ENCODE measurements around the gene MCCC2. TPM values are rescaled to one million over a fixed set of nuclear protein-coding genes. Genes with fewer than 3 reads are reported as not detected.

MCCC2 gene
- polyA plus RNA-seq, 1 donor from 2014 or later, result 8.8 TPM

DNA sequence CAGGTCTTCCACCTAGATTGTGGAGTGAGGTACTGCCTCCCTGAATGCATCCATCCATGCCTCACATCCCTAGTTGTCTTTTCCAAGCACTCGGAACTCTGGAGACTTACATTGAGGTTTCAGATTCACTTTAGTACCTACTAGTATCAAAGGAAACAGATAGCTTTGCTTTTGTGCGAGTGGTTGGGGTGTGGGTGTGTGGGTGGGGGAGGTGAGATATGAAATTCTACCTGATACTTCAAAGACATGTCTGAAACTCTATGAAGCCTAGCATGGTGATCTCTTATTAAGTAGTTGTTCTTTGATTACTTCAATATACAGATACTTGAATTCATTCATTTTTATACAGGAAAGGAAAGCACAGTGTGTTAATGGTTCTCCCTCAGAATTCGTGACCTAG lies 64.4 kb downstream of the MCCC2 start:
- no peaks in the 10 kb centered on the region for H4K20me1 ChIP-seq (ENCODE audit: insufficient read depth)
- no peaks in the 10 kb centered on the region for H3K9me3 ChIP-seq (ENCODE audit: low read length)
- H3K27ac ChIP-seq (ENCODE audit: low read length), result no peak overlapping the region
- no peaks in the 10 kb centered on the region for H3K36me3 ChIP-seq (ENCODE audit: insufficient read depth, low read length)
- TF ChIP-seq MXI1 (conservative IDR thresholded peaks at IDR 0.05; ENCODE audit: poor library complexity, severe bottlenecking) (no peak), SMC3 (conservative IDR thresholded peaks at IDR 0.05; ENCODE audit: poor library complexity) (no peak), POLR2AphosphoS5 (IDR thresholded peaks at IDR 0.05) (no peak), EP300 (conservative IDR thresholded peaks at IDR 0.05; ENCODE audit: poor library complexity, severe bottlenecking) (no peak), TAF1 (IDR thresholded peaks at IDR 0.05; ENCODE audit: low read depth) (no peak), RAD21 (conservative IDR thresholded peaks at IDR 0.05) (no peak), EZH2 (IDR thresholded peaks at IDR 0.05; ENCODE audit: borderline replicate concordance, insufficient read depth, low read length, poor library complexity, severe bottlenecking) (no peak)
- TF ChIP-seq, protein P1, sequence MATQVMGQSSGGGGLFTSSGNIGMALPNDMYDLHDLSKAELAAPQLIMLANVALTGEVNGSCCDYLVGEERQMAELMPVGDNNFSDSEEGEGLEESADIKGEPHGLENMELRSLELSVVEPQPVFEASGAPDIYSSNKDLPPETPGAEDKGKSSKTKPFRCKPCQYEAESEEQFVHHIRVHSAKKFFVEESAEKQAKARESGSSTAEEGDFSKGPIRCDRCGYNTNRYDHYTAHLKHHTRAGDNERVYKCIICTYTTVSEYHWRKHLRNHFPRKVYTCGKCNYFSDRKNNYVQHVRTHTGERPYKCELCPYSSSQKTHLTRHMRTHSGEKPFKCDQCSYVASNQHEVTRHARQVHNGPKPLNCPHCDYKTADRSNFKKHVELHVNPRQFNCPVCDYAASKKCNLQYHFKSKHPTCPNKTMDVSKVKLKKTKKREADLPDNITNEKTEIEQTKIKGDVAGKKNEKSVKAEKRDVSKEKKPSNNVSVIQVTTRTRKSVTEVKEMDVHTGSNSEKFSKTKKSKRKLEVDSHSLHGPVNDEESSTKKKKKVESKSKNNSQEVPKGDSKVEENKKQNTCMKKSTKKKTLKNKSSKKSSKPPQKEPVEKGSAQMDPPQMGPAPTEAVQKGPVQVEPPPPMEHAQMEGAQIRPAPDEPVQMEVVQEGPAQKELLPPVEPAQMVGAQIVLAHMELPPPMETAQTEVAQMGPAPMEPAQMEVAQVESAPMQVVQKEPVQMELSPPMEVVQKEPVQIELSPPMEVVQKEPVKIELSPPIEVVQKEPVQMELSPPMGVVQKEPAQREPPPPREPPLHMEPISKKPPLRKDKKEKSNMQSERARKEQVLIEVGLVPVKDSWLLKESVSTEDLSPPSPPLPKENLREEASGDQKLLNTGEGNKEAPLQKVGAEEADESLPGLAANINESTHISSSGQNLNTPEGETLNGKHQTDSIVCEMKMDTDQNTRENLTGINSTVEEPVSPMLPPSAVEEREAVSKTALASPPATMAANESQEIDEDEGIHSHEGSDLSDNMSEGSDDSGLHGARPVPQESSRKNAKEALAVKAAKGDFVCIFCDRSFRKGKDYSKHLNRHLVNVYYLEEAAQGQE (IDR thresholded peaks at IDR 0.05; ENCODE audit: borderline replicate concordance), result no peak
- TF ChIP-seq, protein P2, sequence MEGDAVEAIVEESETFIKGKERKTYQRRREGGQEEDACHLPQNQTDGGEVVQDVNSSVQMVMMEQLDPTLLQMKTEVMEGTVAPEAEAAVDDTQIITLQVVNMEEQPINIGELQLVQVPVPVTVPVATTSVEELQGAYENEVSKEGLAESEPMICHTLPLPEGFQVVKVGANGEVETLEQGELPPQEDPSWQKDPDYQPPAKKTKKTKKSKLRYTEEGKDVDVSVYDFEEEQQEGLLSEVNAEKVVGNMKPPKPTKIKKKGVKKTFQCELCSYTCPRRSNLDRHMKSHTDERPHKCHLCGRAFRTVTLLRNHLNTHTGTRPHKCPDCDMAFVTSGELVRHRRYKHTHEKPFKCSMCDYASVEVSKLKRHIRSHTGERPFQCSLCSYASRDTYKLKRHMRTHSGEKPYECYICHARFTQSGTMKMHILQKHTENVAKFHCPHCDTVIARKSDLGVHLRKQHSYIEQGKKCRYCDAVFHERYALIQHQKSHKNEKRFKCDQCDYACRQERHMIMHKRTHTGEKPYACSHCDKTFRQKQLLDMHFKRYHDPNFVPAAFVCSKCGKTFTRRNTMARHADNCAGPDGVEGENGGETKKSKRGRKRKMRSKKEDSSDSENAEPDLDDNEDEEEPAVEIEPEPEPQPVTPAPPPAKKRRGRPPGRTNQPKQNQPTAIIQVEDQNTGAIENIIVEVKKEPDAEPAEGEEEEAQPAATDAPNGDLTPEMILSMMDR (IDR thresholded peaks at IDR 0.05; ENCODE audit: poor library complexity, severe bottlenecking), result no peak
- H3K9ac ChIP-seq (ENCODE audit: low read length), result no peak overlapping the region
- no peaks in the 10 kb centered on the region for H3F3A ChIP-seq (ENCODE audit: insufficient read depth, low read length, poor library complexity, severe bottlenecking)
- H2AFZ ChIP-seq (ENCODE audit: low read depth, low read length), result no peak overlapping the region
- no peaks in the 10 kb centered on the region for H3K27me3 ChIP-seq (ENCODE audit: insufficient read depth, low read depth, low read length)
- no peak overlapping the region for H3K4me2 ChIP-seq (ENCODE audit: low read length)
- H3K79me2 ChIP-seq (replicated peaks; ENCODE audit: insufficient read depth, low read length), result no peaks in the 10 kb centered on the region
- H3K4me3 ChIP-seq (ENCODE audit: low read length), result no peak overlapping the region
- H3K9me2 ChIP-seq (ENCODE audit: insufficient read depth, low read length), result no peaks in the 10 kb centered on the region

DNA sequence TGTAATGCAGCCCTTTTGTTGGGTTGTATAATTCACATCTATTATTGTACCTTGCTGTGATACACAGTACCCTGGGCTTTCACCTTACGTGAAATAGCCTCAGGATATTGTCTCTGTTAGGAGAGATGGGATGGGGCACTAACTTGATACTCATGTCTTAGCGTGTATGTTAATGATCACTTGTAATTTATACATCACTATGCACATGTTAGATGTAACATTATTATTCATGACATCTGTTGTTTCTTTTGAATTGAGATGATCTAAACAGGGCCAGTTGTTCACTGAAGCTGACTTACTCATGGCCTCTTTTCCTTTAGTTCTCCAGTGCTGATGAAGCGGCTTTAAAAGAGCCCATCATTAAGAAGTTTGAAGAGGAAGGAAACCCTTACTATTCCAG lies 65.2 kb downstream of the MCCC2 start:
- H3K9ac ChIP-seq (ENCODE audit: low read length), result no peak overlapping the region
- H3K9me3 ChIP-seq (ENCODE audit: low read length), result no peaks in the 10 kb centered on the region
- no peaks in the 10 kb centered on the region for H3K36me3 ChIP-seq (ENCODE audit: insufficient read depth, low read length)
- H3K79me2 ChIP-seq (replicated peaks; ENCODE audit: insufficient read depth, low read length), result no peaks in the 10 kb centered on the region
- H3K9me2 ChIP-seq (ENCODE audit: insufficient read depth, low read length), result no peaks in the 10 kb centered on the region
- H4K20me1 ChIP-seq (ENCODE audit: insufficient read depth), result no peaks in the 10 kb centered on the region
- no peaks in the 10 kb centered on the region for H3F3A ChIP-seq (ENCODE audit: insufficient read depth, low read length, poor library complexity, severe bottlenecking)
- H3K27ac ChIP-seq (ENCODE audit: low read length), result no peak overlapping the region
- H3K4me2 ChIP-seq (ENCODE audit: low read length), result no peak overlapping the region
- H2AFZ ChIP-seq (ENCODE audit: low read depth, low read length), result no peak overlapping the region
- no peak overlapping the region for H3K4me3 ChIP-seq (ENCODE audit: low read length)
- H3K27me3 ChIP-seq (ENCODE audit: insufficient read depth, low read depth, low read length), result no peaks in the 10 kb centered on the region
- TF ChIP-seq MXI1 (conservative IDR thresholded peaks at IDR 0.05; ENCODE audit: poor library complexity, severe bottlenecking) (no peak), SMC3 (conservative IDR thresholded peaks at IDR 0.05; ENCODE audit: poor library complexity) (no peak)
- TF ChIP-seq, protein P1 (IDR thresholded peaks at IDR 0.05; ENCODE audit: borderline replicate concordance), result no peak
